K562 (cell line): ENCODE results near the gene GPR37. TPM values are rescaled to one million over a fixed set of nuclear protein-coding genes. Genes with fewer than 3 reads are reported as not detected.

Experiments
- polyA plus RNA-seq, 8 experiments: library from polyadenylated mRNA; depleted of rRNA in 4 of 8; stranded (reverse) in 5 of 8; unstranded in 3 of 8; fragments of >200 nt; fragmentation: Nextera tagmentation in 2 of 8; fragmentation: Illumina TruSeq in 1 of 8; extraction: Ambion mirVana in 2 of 8; extraction: Trizol in 1 of 8; gene quantifications; 2 replicates each; pipeline versions ENCODE4 v1.2.1 to v1.2.3, GENCODE V29; 2011 to 2014; ENCODE audit warnings: inconsistent platforms in 1 of 8, missing spikeins in 1 of 8
- total RNA-seq, 7 experiments: library from RNA; depleted of rRNA in 6 of 7; stranded (reverse); fragments of >200 nt in 6 of 7; fragmentation: Illumina TruSeq in 2 of 7; extraction: Trizol in 2 of 7; gene quantifications; 2 replicates each; pipeline versions ENCODE4 v1.2.1 to v1.2.3, GENCODE V29; 2011 to 2021; ENCODE audit warnings: low replicate concordance in 1 of 7

The GPR37 gene
- total and polyA plus RNA-seq, 9 of the 15 experiments (the other 6 are each of a cell fraction or from before 2014, with no cell fraction given) = 0.03 TPM; not detected in 8

Other genes with a start within 250 kb of the GPR37 start
- 45.9 and 55.1 TPM in 2 replicates for gene POT1, start 164.0 kb upstream of the GPR37 start, total RNA-seq (2014; rRNA removed)
- gene POT1, start 164.0 kb upstream of the GPR37 start, total RNA-seq (2014; rRNA removed; fragmentation: Illumina TruSeq; extraction: Trizol) = 87.0 and 108 TPM in 2 replicates
- 95.6 and 116 TPM in 2 replicates for gene POT1, start 164.0 kb upstream of the GPR37 start, total RNA-seq (2015; rRNA removed; fragmentation: Illumina TruSeq; extraction: Trizol)
- gene POT1, start 164.0 kb upstream of the GPR37 start, total RNA-seq (2021) = 63.6 and 66.7 TPM in 2 replicates
- 83.7 and 140 TPM in 2 replicates for gene POT1, start 164.0 kb upstream of the GPR37 start, polyA plus RNA-seq (2011; rRNA removed)
- 81.6 and 93.1 TPM in 2 replicates for gene POT1, start 164.0 kb upstream of the GPR37 start, polyA plus RNA-seq (2014; fragmentation: Illumina TruSeq; extraction: Trizol)
- 10 to 100 TPM; 37.9 to 56.7 TPM for gene POT1, start 164.0 kb upstream of the GPR37 start, polyA plus RNA-seq (2014; fragmentation: Nextera tagmentation; extraction: Ambion mirVana)
- 50.5 and 56.6 TPM in 2 replicates for gene POT1, start 164.0 kb upstream of the GPR37 start, polyA plus RNA-seq (2014; rRNA removed)